Stomach (tissue), 4 donors: Measurements from ENCODE around the gene CFHR5.

Source experiments
- POLR2AphosphoS5 ChIP-seq, 3 donors: sonication (generic); formaldehyde crosslinking; IDR thresholded peaks; one replicate each; pipeline ENCODE4 v1.6.1; 2016; ENCODE audit warnings: antibody characterized with exemption in 3 of 3
- TF ChIP-seq, protein P1 (sequence below), 7 experiments: fragments of 450-650 bp in 4 of 7; fragments of 200-600 bp in 3 of 7; sonication (generic) in 3 of 7; IDR thresholded peaks; one replicate each; pipeline ENCODE4 v1.5.1; 2016 to 2019; ENCODE audit warnings: antibody characterized with exemption in 7 of 7, control low read depth in 2 of 7, mild to moderate bottlenecking in 1 of 7

DNA sequence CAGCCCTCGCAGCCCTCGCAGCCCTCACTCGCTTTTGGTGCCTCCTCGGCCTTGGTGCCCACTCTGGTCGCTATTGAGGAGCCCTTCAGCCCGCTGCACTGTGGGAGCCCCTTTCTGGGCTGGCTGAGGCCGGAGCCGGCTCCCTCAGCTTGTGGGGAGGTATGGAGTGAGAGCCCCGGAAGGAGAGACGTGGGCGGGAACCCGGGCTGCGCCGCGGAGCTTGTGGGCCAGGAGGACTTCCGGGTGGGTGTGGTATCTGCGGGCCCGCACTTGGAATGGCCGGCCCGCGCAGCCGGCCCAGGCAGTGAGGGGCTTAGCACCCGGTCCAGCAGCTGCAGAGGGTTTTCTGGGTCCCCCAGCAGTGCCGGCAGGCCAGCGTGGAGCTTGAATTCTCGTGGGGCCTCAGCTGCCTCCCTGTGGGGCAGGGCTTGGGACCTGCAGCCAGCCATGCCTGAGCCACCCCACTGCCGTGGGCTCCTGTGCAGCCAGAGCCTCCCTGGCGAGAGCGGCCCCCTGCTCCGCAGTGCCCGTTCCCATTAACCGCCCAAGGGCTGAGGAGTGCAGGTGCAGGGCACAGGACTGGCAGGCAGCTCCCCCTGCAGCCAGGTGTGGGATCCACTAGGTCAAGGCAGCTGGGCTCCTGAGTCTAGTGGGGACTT, 43.7 kb upstream of the CFHR5 start:
- TF ChIP-seq, protein P1, sequence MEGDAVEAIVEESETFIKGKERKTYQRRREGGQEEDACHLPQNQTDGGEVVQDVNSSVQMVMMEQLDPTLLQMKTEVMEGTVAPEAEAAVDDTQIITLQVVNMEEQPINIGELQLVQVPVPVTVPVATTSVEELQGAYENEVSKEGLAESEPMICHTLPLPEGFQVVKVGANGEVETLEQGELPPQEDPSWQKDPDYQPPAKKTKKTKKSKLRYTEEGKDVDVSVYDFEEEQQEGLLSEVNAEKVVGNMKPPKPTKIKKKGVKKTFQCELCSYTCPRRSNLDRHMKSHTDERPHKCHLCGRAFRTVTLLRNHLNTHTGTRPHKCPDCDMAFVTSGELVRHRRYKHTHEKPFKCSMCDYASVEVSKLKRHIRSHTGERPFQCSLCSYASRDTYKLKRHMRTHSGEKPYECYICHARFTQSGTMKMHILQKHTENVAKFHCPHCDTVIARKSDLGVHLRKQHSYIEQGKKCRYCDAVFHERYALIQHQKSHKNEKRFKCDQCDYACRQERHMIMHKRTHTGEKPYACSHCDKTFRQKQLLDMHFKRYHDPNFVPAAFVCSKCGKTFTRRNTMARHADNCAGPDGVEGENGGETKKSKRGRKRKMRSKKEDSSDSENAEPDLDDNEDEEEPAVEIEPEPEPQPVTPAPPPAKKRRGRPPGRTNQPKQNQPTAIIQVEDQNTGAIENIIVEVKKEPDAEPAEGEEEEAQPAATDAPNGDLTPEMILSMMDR (IDR thresholded peaks at IDR 0.05) = no peak
- no peak for TF ChIP-seq POLR2AphosphoS5 (IDR thresholded peaks at IDR 0.05)
